SIG-M5 treated with dmso at 0.1 percent for 504 hours (cell line): ENCODE results near the gene VEPH1.

Experiments
- DNase-seq: peaks from one replicate; lab custom pipeline; 2025; ENCODE audit not compliant: unreplicated experiment; lab: John Stamatoyannopoulos, UW

VEPH1 gene

DNA sequence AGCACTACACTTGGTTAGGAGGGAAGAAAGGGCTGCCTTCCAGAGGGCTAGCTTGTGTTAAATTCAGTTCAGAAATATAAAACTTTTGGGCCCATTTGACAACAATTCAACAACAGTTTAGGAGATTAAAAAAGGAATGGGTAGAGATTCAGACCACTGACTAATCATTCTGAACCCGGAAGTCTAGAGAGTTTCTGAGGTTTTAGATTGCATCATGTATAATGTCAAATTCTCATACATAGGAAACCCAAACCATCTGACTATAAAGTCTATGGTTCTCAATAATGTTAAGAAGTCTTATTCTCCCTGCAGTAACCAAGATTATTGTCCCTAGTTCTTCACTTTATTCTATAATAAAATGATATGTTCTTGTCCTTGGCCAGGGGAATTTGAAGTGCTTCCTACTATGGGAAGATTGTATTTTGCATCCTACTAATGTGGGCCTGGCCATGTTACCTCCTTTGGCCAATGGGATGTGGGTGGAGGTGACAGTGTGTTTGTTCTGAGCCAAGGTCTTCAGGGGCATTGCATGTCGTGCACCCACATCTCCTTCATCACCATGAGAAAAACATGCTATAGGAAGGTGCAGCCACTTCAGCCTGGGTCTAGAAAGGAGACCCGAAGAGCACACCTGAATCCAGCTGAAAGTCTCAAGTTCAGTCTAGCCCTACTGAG, 276.9 kb downstream of the VEPH1 start:
- DNase-seq, result peak; percentile 12

DNA sequence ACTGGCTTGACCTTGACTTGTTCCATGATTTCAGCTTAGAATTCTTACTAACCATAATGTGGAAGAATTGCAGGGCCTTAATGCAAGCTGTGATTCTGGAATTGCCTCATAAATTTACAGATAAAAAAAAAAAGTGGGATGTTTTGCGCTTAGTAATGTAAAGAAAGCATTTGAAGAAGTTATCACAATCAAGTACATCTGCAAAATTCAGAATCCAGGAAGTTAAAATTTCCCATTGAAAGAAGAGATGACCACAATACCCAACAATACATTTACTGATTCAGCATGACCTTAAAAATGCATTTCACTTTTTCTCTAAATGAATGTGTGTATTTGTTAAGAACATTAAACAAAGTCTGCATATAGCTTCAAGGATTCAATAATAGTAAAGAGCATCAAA, 278.2 kb downstream of the VEPH1 start:
- DNase-seq, result no peak

DNA sequence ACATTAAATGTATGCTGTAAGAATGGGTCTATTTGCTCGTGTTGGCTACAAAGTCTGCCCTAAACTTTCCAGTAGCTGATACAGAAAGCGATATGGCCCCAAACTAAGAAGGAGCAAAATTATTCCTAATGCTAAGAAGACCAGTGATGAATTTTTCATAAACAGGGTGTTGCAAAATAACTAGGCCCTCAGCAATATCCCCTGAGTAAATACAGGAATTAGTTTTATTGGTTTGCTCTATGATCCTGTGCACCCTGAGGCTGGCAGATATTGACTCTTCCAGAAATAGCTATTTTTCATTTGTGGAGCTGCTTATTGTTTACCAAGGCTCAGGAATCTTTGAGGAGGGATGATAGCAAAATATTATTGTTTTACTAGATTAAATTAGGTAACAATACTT, 282.3 kb downstream of the VEPH1 start:
- DNase-seq, result no peak

DNA sequence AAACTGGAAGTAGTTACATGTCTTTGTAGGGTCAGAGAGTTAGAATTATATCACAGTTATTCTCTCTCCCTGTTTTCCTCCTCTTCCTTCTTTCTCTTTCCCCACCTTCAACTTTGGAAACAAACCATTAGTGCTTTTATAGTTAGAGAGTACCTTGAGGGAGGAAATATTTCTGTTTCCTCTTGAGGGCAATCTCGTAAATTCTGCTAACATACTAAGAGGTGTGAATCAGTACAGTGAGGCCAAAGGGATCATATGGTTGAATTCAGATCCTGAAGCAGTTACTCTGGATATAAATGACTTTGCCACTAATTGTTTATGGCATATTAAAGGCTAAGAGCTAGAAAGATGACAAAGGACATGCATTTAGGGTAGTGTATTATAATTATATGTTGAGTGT, 283.0 kb downstream of the VEPH1 start:
- no peak for DNase-seq

DNA sequence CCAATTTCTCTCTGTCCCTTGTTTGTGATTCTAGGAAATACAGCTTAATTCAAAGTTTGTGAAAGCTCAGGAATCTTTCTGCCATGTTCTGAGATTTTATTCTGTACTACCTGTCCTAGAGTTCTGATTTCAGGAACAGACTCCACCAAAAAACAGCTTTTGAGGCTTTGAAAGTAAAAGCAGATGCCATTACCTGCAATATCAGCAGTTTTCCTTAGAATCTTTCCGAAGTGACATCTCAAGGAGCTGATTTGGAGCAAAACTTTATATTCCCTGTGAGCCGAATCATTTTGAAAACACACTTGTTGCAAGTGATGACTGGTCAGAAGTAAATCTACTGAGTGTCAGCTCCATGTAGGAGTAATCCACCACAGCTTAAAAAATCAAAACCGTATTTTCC, 284.0 kb downstream of the VEPH1 start:
- no peak for DNase-seq
